ENCODE measurements around the gene GRIK5.

GRIK5 gene

GRCh38 chr19:42078058-42078457, 8.1 kb upstream of the GRIK5 start:
- no peak for DNase-seq (ENCODE audit: extremely low read depth, insufficient read length)
- H3K27me3 ChIP-seq (replicated peaks; ENCODE audit: control insufficient read depth, insufficient read depth, low read length) = no peaks in the 10 kb centered on the region
- TF ChIP-seq CTCF (IDR thresholded peaks at IDR 0.05; ENCODE audit: insufficient read depth, low read length, poor library complexity, severe bottlenecking) = no peak
- H3K36me3 ChIP-seq (ENCODE audit: control insufficient read depth, insufficient read depth, low read length) = peaks cover 28% of the 10 kb centered on the region
- no peak overlapping the region for H3K4me3 ChIP-seq (replicated peaks; ENCODE audit: low read depth, low read length)

GRCh38 chr19:42076380-42076944, 6.5 kb upstream of the GRIK5 start:
- no peak for DNase-seq (ENCODE audit: extremely low read depth, insufficient read length)

GRCh38 chr19:42075616-42076379, 5.8 kb upstream of the GRIK5 start, which contains the start of gene ZNF574:
Gene ZNF574 (plus strand): TSS chr19:42076166. CDS start chr19:42078607, 2,441 bp downstream.
- peaks cover 23% of the 10 kb centered on the region for H3K36me3 ChIP-seq (ENCODE audit: control insufficient read depth, insufficient read depth, low read length)

More at GRCh38 chr19:42076380-42076944, 6.5 kb upstream of the GRIK5 start:
- TF ChIP-seq CTCF (IDR thresholded peaks at IDR 0.05; ENCODE audit: insufficient read depth, low read length, poor library complexity, severe bottlenecking) = no peak
- H3K4me3 ChIP-seq (replicated peaks; ENCODE audit: low read depth, low read length) = peak overlapping the region; percentile 96
- H3K36me3 ChIP-seq (ENCODE audit: control insufficient read depth, insufficient read depth, low read length) = peaks cover 28% of the 10 kb centered on the region
- H3K27me3 ChIP-seq (replicated peaks; ENCODE audit: control insufficient read depth, insufficient read depth, low read length) = no peaks in the 10 kb centered on the region

GRCh38 chr19:42075364-42075615, 5.3 kb upstream of the GRIK5 start:
- H3K4me3 ChIP-seq (replicated peaks; ENCODE audit: low read depth, low read length) = peak overlapping the region; percentile 96
- TF ChIP-seq CTCF (IDR thresholded peaks at IDR 0.05; ENCODE audit: insufficient read depth, low read length, poor library complexity, severe bottlenecking) = no peak
- DNase-seq (ENCODE audit: extremely low read depth, insufficient read length) = no peak

More at GRCh38 chr19:42075616-42076379, 5.8 kb upstream of the GRIK5 start, which contains the start of gene ZNF574:
- TF ChIP-seq CTCF (IDR thresholded peaks at IDR 0.05; ENCODE audit: insufficient read depth, low read length, poor library complexity, severe bottlenecking) = no peak
- no peaks in the 10 kb centered on the region for H3K27me3 ChIP-seq (replicated peaks; ENCODE audit: control insufficient read depth, insufficient read depth, low read length)
- peak; percentile 99 for DNase-seq (ENCODE audit: extremely low read depth, insufficient read length)
- peak within 1 kb of the TSS; percentile 96 for H3K4me3 ChIP-seq (replicated peaks; ENCODE audit: low read depth, low read length)

GRCh38 chr19:42074513-42075363, 4.7 kb upstream of the GRIK5 start:
- Histone ChIP-seq H3K36me3 (ENCODE audit: control insufficient read depth, insufficient read depth, low read length) (peaks cover 14% of the 10 kb centered on the region), H3K4me3 (replicated peaks; ENCODE audit: low read depth, low read length) (peak overlapping the region; percentile 96), H3K27me3 (replicated peaks; ENCODE audit: control insufficient read depth, insufficient read depth, low read length) (no peaks in the 10 kb centered on the region)
- DNase-seq (ENCODE audit: extremely low read depth, insufficient read length) = peak; percentile 44
- TF ChIP-seq CTCF (IDR thresholded peaks at IDR 0.05; ENCODE audit: insufficient read depth, low read length, poor library complexity, severe bottlenecking) = no peak

More at GRCh38 chr19:42075364-42075615, 5.3 kb upstream of the GRIK5 start:
- Histone ChIP-seq H3K36me3 (ENCODE audit: control insufficient read depth, insufficient read depth, low read length) (peaks cover 18% of the 10 kb centered on the region), H3K27me3 (replicated peaks; ENCODE audit: control insufficient read depth, insufficient read depth, low read length) (no peaks in the 10 kb centered on the region)

Measured in GM06990 (cell line).